ENCODE data around the gene SH2D4B. TPM values are rescaled to one million over a fixed set of nuclear protein-coding genes. Genes with fewer than 3 reads are reported as not detected.

The SH2D4B gene
- total RNA-seq, 1 experiment from 2014 or later, result 0.10 TPM

DNA sequence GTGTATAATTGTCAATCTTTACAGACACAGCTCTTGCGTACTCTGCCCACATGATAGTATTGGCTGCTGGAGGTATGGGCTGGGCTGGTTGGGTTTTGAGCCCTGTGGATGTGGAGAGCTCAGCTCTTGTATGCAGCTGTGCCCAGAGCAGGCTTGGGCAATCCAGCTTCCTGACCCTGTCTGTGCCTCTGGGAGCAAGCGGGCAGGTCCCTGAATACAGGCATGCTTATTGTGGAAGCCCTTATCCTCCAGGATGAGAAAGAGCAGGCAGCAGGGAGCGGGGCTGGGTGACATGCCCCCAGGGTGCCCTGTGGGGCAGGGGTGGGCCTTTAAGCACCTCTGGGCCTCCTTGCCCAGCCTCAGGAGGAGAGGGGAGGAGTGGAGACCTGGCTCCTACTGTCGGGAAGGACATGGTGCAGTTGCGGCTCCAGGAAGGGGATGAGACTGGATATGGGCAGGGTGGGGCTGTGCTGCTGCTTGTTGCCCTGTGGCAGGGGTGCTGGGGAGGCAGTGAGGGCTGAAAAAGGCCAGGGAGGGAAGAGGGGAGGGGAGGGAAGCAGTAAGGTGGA, 32.7 kb upstream of the SH2D4B start:
- ChIA-PET CTCF (interaction anchor here (0.6 to 2.4 kb wide), 11 partner anchors 8 to 162 kb away, joined by 3 to 40 read pairs (median 5); no protein-coding TSS in a partner anchor), POLR2A (no interaction called here)
- Histone ChIP-seq H3K9me3 (ENCODE audit: control insufficient read depth, insufficient read depth, low read depth, low read length) (no peaks in the 10 kb centered on the region), H3K27ac (ENCODE audit: low read length) (peak overlapping the region; percentile 40; the same call in 1 of the 2 replicates), H3K36me3 (ENCODE audit: control insufficient read depth, insufficient read depth, low read length) (no peaks in the 10 kb centered on the region), H3K4me1 (ENCODE audit: control insufficient read depth, insufficient read depth, low read length) (0 out of 2 replicates have a peak, but pooled peaks cover under 1% of the 10 kb centered on the region), H3K4me3 (ENCODE audit: low read depth in 2 of 2, low read length in 2 of 2) (no peak overlapping the region), H3K27me3 (ENCODE audit: control insufficient read depth, insufficient read depth, low read length) (no peaks in the 10 kb centered on the region)
- no TSS peak for BruUV-seq (replicated peaks)
- ATAC-seq (peak; percentile 57), DNase-seq (ENCODE audit: low read depth, low spot score) (no peak)
- TF ChIP-seq SIN3A (IDR thresholded peaks at IDR 0.05; ENCODE audit: borderline replicate concordance, insufficient read depth, low read depth, low read length) (no peak), TCF7L2 (IDR thresholded peaks at IDR 0.05; ENCODE audit: low read depth, low read length) (no peak), CTCF (IDR thresholded peaks at IDR 0.05) (no peak)
- in situ Hi-C loops (cut with HindIII; ENCODE audit: low pct_unique_long_range_greater_than_20kb, low sequenced_read_pairs), result no loop called here
- intact Hi-C loops (cut with micrococcal nuclease; ENCODE audit: unreplicated experiment), result loop anchor here (1.0 to 5.0 kb wide), 2 partner anchors 61 to 123 kb away; no protein-coding TSS in a partner anchor

DNA sequence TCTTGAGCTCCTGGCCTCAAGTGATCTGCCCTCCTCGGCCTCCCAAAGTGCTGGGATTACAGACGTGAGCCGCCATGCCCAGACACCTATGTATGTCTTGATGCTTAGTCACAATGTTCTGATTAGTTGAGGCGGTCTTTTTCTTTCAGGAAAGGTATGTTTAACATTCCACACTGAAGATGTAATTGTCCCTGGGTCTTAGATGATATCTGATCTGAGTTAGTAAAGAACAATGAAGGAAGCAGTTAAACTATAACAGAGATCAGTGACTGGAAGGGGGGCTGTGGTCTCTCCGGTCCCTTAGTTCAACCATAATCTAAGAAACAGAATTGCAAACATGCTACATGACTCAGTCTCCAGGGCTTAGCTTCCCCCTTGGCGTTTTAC, 31.5 kb upstream of the SH2D4B start:
- BruUV-seq (replicated peaks), result no TSS peak
- in situ Hi-C loops (cut with HindIII; ENCODE audit: low pct_unique_long_range_greater_than_20kb, low sequenced_read_pairs) (no loop called here), intact Hi-C loops (cut with micrococcal nuclease; ENCODE audit: unreplicated experiment) (loop anchor here (5.0 kb wide), 1 partner anchor 124 kb away; no protein-coding TSS in a partner anchor)
- ATAC-seq (no peak), DNase-seq (ENCODE audit: low read depth, low spot score) (no peak)
- Histone ChIP-seq H3K36me3 (ENCODE audit: control insufficient read depth, insufficient read depth, low read length) (no peaks in the 10 kb centered on the region), H3K4me1 (ENCODE audit: control insufficient read depth, insufficient read depth, low read length) (no peaks in the 10 kb centered on the region), H3K27ac (ENCODE audit: low read length) (no peak overlapping the region), H3K4me3 (ENCODE audit: low read depth in 2 of 2, low read length in 2 of 2) (no peak overlapping the region), H3K9me3 (ENCODE audit: control insufficient read depth, insufficient read depth, low read depth, low read length) (no peaks in the 10 kb centered on the region), H3K27me3 (ENCODE audit: control insufficient read depth, insufficient read depth, low read length) (no peaks in the 10 kb centered on the region)
- ChIA-PET POLR2A (no interaction called here), CTCF (interaction anchor here (0.6 to 2.4 kb wide), 17 partner anchors 8 to 207 kb away, joined by 3 to 40 read pairs (median 5); no protein-coding TSS in a partner anchor)
- TF ChIP-seq CTCF (IDR thresholded peaks at IDR 0.05) (no peak), TCF7L2 (IDR thresholded peaks at IDR 0.05; ENCODE audit: low read depth, low read length) (no peak), SIN3A (IDR thresholded peaks at IDR 0.05; ENCODE audit: borderline replicate concordance, insufficient read depth, low read depth, low read length) (no peak), POLR2AphosphoS5 (IDR thresholded peaks at IDR 0.05; ENCODE audit: low read depth, low read length) (no peak)
- TF ChIP-seq, protein P1, sequence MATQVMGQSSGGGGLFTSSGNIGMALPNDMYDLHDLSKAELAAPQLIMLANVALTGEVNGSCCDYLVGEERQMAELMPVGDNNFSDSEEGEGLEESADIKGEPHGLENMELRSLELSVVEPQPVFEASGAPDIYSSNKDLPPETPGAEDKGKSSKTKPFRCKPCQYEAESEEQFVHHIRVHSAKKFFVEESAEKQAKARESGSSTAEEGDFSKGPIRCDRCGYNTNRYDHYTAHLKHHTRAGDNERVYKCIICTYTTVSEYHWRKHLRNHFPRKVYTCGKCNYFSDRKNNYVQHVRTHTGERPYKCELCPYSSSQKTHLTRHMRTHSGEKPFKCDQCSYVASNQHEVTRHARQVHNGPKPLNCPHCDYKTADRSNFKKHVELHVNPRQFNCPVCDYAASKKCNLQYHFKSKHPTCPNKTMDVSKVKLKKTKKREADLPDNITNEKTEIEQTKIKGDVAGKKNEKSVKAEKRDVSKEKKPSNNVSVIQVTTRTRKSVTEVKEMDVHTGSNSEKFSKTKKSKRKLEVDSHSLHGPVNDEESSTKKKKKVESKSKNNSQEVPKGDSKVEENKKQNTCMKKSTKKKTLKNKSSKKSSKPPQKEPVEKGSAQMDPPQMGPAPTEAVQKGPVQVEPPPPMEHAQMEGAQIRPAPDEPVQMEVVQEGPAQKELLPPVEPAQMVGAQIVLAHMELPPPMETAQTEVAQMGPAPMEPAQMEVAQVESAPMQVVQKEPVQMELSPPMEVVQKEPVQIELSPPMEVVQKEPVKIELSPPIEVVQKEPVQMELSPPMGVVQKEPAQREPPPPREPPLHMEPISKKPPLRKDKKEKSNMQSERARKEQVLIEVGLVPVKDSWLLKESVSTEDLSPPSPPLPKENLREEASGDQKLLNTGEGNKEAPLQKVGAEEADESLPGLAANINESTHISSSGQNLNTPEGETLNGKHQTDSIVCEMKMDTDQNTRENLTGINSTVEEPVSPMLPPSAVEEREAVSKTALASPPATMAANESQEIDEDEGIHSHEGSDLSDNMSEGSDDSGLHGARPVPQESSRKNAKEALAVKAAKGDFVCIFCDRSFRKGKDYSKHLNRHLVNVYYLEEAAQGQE (IDR thresholded peaks at IDR 0.05; ENCODE audit: insufficient read depth in 1 of 2, low read depth in 2 of 2, low read length in 1 of 2), result no peak
